Esophagus (tissue), 2 donors: Measurements from ENCODE around the gene SPTLC1. TPM values are rescaled to one million over a fixed set of nuclear protein-coding genes. Genes with fewer than 3 reads are reported as not detected.
A peak's percentile ranks its signal among the peaks of the same experiment; 100 is the strongest.
"Not testable (repeated sequence)": the region's sequence is repeated elsewhere in the genome, so short reads cannot be mapped to it uniquely, and the experiment has no call there.

ENCODE experiments used
- H3K27ac ChIP-seq, 2 donors: one replicate each; pipeline ENCODE4 v1.5.1; 2013; ENCODE audit warnings: low read depth in 2 of 2, mild to moderate bottlenecking in 2 of 2, inconsistent platforms in 1 of 2, low read length in 1 of 2, moderate library complexity in 1 of 2
- H3K27me3 ChIP-seq, 2 donors: one replicate each; pipeline ENCODE4 v1.6.1; 2013; ENCODE audit warnings: low read length in 2 of 2, control low read depth in 1 of 2, mild to moderate bottlenecking in 1 of 2; ENCODE audit not compliant: insufficient read depth in 2 of 2, control insufficient read depth in 1 of 2
- H3K36me3 ChIP-seq, 2 donors: one replicate each; pipeline ENCODE4 v1.6.1; 2013; ENCODE audit warnings: low read length in 1 of 2; ENCODE audit not compliant: control insufficient read depth in 2 of 2, insufficient read depth in 2 of 2
- H3K4me1 ChIP-seq, 2 donors: one replicate each; pipeline ENCODE4 v1.6.1; 2013; ENCODE audit warnings: low read length in 1 of 2; ENCODE audit not compliant: control insufficient read depth in 2 of 2, insufficient read depth in 2 of 2
- H3K4me3 ChIP-seq, 2 donors: one replicate each; pipeline ENCODE4 v1.5.1; 2013; ENCODE audit warnings: low read length in 2 of 2, mild to moderate bottlenecking in 2 of 2, low read depth in 1 of 2, moderate library complexity in 1 of 2
- H3K9me3 ChIP-seq, 2 donors: one replicate each; pipeline ENCODE4 v1.6.1; 2013; ENCODE audit warnings: mild to moderate bottlenecking in 2 of 2, low read depth in 1 of 2, low read length in 1 of 2, moderate library complexity in 1 of 2; ENCODE audit not compliant: control insufficient read depth in 2 of 2, insufficient read depth in 1 of 2
- WGBS, 2 donors: extraction: QIAGEN DNeasy Blood & Tissue Kit; methylation state at CpG; one replicate each; pipeline ENCODE4 v1.1.7; 2013; 5-methylcytosine and 5-hydroxymethylcytosine counted together
- polyA plus RNA-seq, 2 donors: library from polyadenylated mRNA; stranded (reverse); fragments of 200-250 nt; gene quantifications; one replicate each; pipeline ENCODE4 v1.2.3, GENCODE V29; 2013
- donor health status: healthy with polysubstance abuse.
- donor health status: Bipolar disorder and iron deficiency.

SPTLC1 gene, protein sequence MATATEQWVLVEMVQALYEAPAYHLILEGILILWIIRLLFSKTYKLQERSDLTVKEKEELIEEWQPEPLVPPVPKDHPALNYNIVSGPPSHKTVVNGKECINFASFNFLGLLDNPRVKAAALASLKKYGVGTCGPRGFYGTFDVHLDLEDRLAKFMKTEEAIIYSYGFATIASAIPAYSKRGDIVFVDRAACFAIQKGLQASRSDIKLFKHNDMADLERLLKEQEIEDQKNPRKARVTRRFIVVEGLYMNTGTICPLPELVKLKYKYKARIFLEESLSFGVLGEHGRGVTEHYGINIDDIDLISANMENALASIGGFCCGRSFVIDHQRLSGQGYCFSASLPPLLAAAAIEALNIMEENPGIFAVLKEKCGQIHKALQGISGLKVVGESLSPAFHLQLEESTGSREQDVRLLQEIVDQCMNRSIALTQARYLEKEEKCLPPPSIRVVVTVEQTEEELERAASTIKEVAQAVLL
- polyA plus RNA-seq, result 10 to 100 TPM; 53.9 to 57.1 TPM

DNA sequence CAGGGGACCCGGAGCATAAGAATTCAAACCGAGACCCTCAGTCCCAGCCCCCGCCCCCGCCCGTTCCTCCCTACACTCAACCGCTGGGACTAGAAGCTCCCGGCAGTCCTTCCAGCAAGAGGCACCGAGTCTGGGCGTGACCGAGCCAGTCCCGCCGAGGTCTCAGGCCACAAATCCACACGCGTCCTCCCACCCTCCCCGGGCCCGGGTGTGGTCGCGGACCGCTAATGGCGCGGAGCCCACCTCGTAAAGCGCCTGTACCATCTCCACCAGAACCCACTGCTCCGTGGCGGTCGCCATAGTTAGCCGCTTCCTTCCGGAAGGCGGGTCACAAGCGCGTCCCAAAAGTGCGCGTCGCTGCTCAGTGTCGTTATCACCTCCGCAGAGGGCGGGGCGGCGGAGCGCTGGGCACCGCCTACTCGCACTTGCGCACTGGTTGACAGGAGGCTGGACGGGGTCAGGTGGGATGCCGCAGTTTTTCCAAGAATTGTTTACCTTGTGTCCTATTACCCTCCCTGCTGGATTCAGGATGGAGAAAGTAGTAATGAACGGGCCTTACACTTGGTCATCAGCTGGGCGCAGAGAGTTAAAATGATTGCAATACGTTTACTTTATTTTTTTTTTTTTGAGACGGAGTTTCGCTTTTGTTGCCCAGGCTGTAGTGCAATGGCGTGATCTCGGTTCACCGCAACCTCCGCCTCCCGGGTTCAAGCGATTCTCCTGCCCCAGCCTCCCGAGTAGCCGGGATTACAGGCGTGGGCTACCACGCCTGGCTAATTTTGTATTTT, at the start of gene SPTLC1:
TSS of gene SPTLC1 (minus strand) at position 343 of the 788 bp plus-strand sequence. CDS start at position 300, 43 bp downstream.
- WGBS, 2 donors, result 1% methylated on average over 60 of the region's 60 CpGs
- H3K36me3 ChIP-seq, result no peaks in the 10 kb centered on the region
- no peaks in the 10 kb centered on the region for H3K9me3 ChIP-seq
- peak within 1 kb of the TSS; percentile 79 to 98 for H3K4me3 ChIP-seq
- peaks cover 0 to 2% of the 10 kb centered on the region in 2 donors for H3K4me1 ChIP-seq
- H3K27ac ChIP-seq, result peak within 1 kb of the TSS; percentile 74 to 97
- no peaks in the 10 kb centered on the region for H3K27me3 ChIP-seq

DNA sequence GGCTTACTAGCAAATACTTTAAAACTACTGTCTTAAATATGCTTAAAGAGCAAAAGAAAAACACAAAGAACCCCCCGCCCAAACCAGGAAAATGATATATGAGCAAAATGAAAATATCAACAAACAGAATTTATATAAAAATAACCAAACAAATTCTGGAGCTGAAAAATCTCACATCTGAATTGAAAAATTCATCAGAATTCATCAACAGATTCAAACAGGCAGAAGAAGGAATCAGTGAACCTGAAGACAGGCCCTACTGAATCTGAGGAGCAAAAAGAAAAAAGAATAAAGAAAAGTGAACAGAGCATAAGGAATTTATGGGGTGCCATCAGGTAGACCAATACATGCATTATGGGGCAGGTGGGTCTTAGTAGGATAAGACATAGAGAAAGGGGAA, 49.8 kb upstream of the SPTLC1 start:
- no peaks in the 10 kb centered on the region for H3K4me1 ChIP-seq
- 93 to 95% methylated on average over 1 of the region's 1 CpG for WGBS, 2 donors
- no peak overlapping the region for H3K27ac ChIP-seq
- no peaks in the 10 kb centered on the region for H3K36me3 ChIP-seq
- H3K27me3 ChIP-seq, result peaks cover 0 to 2% of the 10 kb centered on the region in 2 donors
- H3K9me3 ChIP-seq, result peaks cover 0 to 4% of the 10 kb centered on the region in 2 donors
- no peak overlapping the region for H3K4me3 ChIP-seq

DNA sequence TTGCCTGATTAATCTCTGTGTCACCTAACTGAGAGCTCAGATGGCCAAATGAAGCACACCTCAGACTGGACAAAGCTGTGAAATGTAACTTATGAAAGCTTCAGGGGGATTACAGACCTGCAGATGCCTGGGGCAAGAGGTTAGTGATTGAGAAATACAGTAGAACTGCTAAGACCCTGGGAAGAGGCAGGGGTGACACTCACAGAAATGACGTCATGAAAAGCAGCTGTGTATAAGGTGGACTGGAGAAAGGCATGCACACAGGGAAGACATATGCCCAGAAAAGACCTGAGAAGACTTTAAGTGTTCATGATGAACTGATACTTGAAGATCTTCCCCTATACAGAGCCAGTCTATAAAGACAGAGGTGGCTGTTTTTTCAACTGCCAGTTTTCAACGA, 49.3 kb upstream of the SPTLC1 start:
- Histone ChIP-seq H3K4me3 (no peak overlapping the region), H3K27ac (no peak overlapping the region), H3K9me3 (peaks cover 0 to 4% of the 10 kb centered on the region in 2 donors), H3K4me1 (no peaks in the 10 kb centered on the region), H3K36me3 (no peaks in the 10 kb centered on the region), H3K27me3 (peaks cover 0 to 2% of the 10 kb centered on the region in 2 donors)
- WGBS, 2 donors, result 81 to 87% methylated on average over 2 of the region's 2 CpGs

DNA sequence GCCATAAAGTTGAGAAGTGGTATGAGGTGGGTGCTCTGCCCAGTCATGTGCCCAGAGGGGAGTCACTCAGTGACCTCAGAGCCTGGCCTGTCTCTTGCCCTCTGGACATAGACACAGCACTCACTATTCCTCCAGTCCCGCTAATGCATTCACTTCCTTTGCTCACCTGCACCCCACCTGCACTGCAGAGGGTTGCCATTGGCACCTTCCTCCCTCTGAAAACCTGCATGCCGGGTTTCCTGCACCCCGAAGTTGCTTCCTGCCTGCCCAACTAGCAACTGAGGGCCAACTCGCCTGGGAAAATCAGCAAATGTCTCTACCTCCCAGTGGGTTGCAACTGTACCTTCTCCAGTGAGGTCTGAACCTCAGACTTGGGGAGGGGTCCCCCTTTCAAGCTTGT, 48.1 kb upstream of the SPTLC1 start:
- Histone ChIP-seq H3K4me1 (no peaks in the 10 kb centered on the region), H3K9me3 (peaks cover 0 to 4% of the 10 kb centered on the region in 2 donors), H3K27me3 (peaks cover 0 to 2% of the 10 kb centered on the region in 2 donors), H3K36me3 (no peaks in the 10 kb centered on the region), H3K27ac (no peak overlapping the region), H3K4me3 (no peak overlapping the region)
- WGBS, 2 donors, result 67 to 80% methylated on average over 4 of the region's 4 CpGs

DNA sequence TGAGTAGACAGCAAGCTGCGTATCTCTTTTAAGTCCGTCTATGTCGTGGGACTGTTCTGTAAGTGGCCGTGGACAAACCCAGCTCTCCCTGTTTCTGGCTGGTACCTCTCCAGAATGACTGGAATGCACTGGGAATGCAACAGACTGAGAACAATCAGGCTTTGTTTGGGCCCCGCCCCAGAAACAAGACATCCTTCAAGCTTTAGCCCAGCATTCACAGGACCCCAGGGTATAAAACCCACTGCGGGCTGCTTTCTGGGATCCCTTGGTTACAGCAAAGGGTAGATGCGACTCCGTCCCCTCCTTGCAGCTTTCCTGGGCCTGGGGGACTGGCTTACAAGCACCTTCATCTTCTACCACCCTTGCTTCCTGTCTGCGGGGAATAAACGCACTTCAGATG, 45.6 kb upstream of the SPTLC1 start:
- WGBS, 2 donors, result 88 to 90% methylated on average over 10 of the region's 10 CpGs
- H3K27me3 ChIP-seq, result peaks cover 2% of the 10 kb centered on the region in 2 donors
- peaks cover 0 to 4% of the 10 kb centered on the region in 2 donors for H3K9me3 ChIP-seq
- H3K36me3 ChIP-seq, result no peaks in the 10 kb centered on the region
- no peaks in the 10 kb centered on the region for H3K4me1 ChIP-seq
- H3K27ac ChIP-seq, result no peak overlapping the region
- no peak overlapping the region for H3K4me3 ChIP-seq

DNA sequence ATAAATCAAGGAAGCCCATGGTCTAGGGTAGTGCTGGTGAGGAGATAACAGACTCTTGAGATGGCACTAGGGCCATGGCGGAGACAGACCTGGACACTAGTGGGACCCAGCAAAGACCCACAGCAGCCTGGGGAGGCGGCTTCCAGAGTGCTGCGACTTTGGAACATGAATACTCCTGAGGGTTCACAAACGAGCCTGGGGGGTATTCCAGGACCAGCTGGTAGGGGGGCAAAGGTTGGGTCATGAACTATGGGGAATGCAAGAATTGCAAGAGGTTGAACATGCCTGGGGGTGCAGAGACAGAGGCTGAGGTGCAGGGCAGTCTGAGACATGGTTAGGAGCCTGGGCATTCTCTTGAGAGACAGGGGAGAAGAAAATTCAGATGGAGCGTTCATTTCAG, 43.8 kb upstream of the SPTLC1 start:
- H3K4me1 ChIP-seq, result no peaks in the 10 kb centered on the region
- no peak overlapping the region for H3K27ac ChIP-seq
- H3K27me3 ChIP-seq, result peaks cover 2% of the 10 kb centered on the region in 2 donors
- H3K36me3 ChIP-seq, result no peaks in the 10 kb centered on the region
- no peaks in the 10 kb centered on the region for H3K9me3 ChIP-seq
- WGBS, 2 donors, result 77 to 81% methylated on average over 5 of the region's 5 CpGs
- no peak overlapping the region for H3K4me3 ChIP-seq

DNA sequence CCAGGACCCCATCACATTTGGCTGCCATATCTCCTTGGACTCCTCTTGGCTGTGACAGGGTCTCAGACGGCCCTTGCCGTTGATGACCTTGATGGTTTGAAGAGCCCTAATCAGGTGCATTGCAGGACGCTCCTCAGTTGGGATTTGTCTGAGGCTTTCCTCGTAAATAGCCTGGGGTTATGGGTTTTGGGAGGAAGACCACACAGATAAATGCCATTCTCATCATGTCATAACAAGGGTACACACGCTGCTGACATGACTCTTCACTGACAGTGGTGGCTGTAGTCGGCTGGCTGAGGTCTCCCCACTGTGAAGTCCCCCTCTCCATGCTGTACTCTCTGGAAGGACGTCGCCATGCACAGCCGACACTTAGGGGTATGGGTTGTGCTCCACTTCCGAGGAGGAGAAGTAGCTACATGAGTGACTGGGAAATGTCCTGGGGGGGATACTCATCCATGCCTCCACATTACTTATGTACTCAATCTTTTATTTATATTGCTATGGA, 42.9 kb upstream of the SPTLC1 start:
- Histone ChIP-seq H3K4me1 (no peaks in the 10 kb centered on the region), H3K36me3 (no peaks in the 10 kb centered on the region), H3K27me3 (peaks cover 0 to 2% of the 10 kb centered on the region in 2 donors), H3K27ac (no peak overlapping the region), H3K9me3 (no peaks in the 10 kb centered on the region), H3K4me3 (no peak overlapping the region)
- WGBS, 2 donors, result 84 to 86% methylated on average over 10 of the region's 10 CpGs

DNA sequence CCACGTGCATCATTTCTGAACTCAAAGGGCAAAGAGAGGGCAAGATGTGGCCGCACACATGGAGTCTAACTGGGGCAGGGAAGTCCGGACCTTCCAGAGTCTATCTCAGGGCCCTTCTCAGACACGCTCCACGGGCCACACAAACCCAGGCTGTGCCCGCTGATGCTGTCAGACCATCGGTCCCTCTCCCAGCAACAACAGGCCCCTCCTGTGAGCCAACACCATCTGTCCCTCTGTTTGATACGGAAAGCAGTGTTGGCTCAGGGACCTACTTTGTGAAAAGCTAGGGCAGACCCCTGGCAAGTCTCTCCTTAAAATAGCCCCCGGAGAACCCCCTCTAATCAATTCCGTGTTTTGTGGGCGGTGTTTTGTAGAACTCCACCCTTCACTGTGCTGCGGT, 40.5 kb upstream of the SPTLC1 start:
- WGBS, 2 donors, result 83 to 84% methylated on average over 12 of the region's 12 CpGs
- H3K4me3 ChIP-seq, H3K4me1 ChIP-seq, H3K27me3 ChIP-seq, H3K27ac ChIP-seq, H3K9me3 ChIP-seq, H3K36me3 ChIP-seq: not testable (repeated sequence)

DNA sequence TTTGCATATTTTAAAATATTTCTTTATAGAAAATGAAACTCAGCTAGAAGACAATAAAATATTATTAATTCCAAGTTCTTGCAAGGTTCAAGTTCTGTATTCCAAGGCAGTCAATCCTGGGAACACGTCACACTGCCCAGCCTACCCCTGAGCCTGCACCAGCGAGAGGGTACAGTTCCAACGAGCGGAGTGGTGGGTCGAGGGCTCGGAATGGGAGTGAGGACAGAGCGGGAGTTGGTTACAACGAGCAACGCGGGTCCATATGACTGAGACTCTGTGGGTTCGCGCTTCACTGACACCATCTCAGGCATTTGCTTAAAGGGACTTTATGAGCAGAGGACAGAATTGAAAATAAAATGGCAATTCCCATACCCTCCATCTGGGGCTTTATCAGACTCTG, 40.0 kb upstream of the SPTLC1 start:
- peaks cover 0 to 2% of the 10 kb centered on the region in 2 donors for H3K27me3 ChIP-seq
- H3K9me3 ChIP-seq, result no peaks in the 10 kb centered on the region
- 90 to 92% methylated on average over 12 of the region's 12 CpGs for WGBS, 2 donors
- peaks cover 0 to 5% of the 10 kb centered on the region in 2 donors for H3K4me1 ChIP-seq
- H3K4me3 ChIP-seq, result no peak overlapping the region
- H3K27ac ChIP-seq, result no peak overlapping the region
- H3K36me3 ChIP-seq, result no peaks in the 10 kb centered on the region
